WERI-Rb-1 (cell line): ENCODE results near the gene SELENOI.

ENCODE experiments used
- DNase-seq: peaks from one replicate; pipeline ENCODE4 v3.0.0-alpha.2; 2020
- H3K27ac ChIP-seq: fragments of 250-450 bp; sonication (Bioruptor Pico); 2 replicates; pipeline ENCODE4 v1.5.1; 2020; ENCODE audit warnings: mild to moderate bottlenecking, moderate library complexity
- H3K27me3 ChIP-seq: fragments of 250-450 bp; sonication (Bioruptor Pico); 2 replicates; pipeline ENCODE4 v1.5.1; 2021; ENCODE audit warnings: mild to moderate bottlenecking, low read depth, moderate library complexity; ENCODE audit not compliant: insufficient read depth, severe bottlenecking
- H3K36me3 ChIP-seq: fragments of 250-450 bp; sonication (Bioruptor Pico); 2 replicates; pipeline ENCODE4 v1.5.1; 2020; ENCODE audit warnings: mild to moderate bottlenecking, moderate library complexity
- H3K4me3 ChIP-seq: 2 replicates; pipeline ENCODE4 v1.5.1; 2011; ENCODE audit warnings: low read depth, mild to moderate bottlenecking, control low read depth, low read length
- H3K9me3 ChIP-seq: fragments of 250-450 bp; sonication (Bioruptor Pico); 2 replicates; pipeline ENCODE4 v1.5.1; 2021; ENCODE audit warnings: mild to moderate bottlenecking, moderate library complexity; ENCODE audit not compliant: severe bottlenecking
- TF ChIP-seq, protein P1 (sequence below): IDR thresholded peaks from 2 replicates; pipeline ENCODE4 v1.5.1; 2011; ENCODE audit warnings: low read depth, mild to moderate bottlenecking, control low read depth, inconsistent platforms, low read length

The SELENOI gene

DNA sequence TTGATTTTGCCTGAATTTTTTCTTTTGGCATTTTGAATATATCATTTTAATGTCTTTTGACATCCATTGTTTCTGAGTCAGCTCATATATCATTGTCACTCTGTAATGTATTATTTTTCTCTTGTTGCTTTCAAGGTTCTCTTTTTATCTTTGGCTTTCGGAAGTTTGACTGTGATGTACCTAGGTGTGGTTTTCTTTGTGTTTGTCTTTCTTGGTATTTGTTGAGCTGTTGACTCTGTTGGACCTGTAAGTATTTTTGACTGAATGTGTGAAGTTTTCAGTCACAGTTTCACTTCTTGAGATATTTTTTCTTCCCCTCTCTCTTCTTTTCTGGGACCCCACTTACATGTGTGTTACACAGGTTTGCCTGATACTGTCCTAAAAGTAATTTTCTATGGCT is 30.9 kb downstream of the SELENOI start:
- Histone ChIP-seq H3K27me3 (no peaks in the 10 kb centered on the region), H3K9me3 (no peaks in the 10 kb centered on the region), H3K27ac (no peak overlapping the region), H3K36me3 (peaks cover 62% of the 10 kb centered on the region), H3K4me3 (no peak overlapping the region)
- no peak for DNase-seq
- TF ChIP-seq, protein P1, sequence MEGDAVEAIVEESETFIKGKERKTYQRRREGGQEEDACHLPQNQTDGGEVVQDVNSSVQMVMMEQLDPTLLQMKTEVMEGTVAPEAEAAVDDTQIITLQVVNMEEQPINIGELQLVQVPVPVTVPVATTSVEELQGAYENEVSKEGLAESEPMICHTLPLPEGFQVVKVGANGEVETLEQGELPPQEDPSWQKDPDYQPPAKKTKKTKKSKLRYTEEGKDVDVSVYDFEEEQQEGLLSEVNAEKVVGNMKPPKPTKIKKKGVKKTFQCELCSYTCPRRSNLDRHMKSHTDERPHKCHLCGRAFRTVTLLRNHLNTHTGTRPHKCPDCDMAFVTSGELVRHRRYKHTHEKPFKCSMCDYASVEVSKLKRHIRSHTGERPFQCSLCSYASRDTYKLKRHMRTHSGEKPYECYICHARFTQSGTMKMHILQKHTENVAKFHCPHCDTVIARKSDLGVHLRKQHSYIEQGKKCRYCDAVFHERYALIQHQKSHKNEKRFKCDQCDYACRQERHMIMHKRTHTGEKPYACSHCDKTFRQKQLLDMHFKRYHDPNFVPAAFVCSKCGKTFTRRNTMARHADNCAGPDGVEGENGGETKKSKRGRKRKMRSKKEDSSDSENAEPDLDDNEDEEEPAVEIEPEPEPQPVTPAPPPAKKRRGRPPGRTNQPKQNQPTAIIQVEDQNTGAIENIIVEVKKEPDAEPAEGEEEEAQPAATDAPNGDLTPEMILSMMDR, result no peak

DNA sequence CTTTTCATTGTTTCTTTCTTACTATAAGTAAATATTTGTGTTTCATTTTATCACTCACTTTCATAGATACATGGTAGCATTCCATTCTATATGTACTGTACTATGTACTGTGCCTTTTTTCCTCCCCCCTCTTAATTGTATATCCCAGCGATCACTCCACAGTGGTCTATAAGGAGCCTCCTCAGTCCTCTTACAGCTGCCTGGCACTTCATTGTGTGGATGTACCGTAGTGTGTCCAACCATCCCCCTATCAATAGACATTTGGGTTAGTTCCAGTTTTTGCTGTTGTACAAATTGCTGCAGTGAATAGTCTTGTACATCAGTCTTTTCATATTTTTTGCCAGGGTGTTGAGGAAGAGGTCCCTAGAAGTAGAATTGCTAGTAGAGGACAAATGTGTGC is 34.3 kb downstream of the SELENOI start:
- no peak overlapping the region for H3K4me3 ChIP-seq
- no peak for DNase-seq
- no peak overlapping the region for H3K27ac ChIP-seq
- H3K9me3 ChIP-seq, result no peaks in the 10 kb centered on the region
- peaks cover 44% of the 10 kb centered on the region for H3K36me3 ChIP-seq
- no peaks in the 10 kb centered on the region for H3K27me3 ChIP-seq
- TF ChIP-seq, protein P1, result no peak

DNA sequence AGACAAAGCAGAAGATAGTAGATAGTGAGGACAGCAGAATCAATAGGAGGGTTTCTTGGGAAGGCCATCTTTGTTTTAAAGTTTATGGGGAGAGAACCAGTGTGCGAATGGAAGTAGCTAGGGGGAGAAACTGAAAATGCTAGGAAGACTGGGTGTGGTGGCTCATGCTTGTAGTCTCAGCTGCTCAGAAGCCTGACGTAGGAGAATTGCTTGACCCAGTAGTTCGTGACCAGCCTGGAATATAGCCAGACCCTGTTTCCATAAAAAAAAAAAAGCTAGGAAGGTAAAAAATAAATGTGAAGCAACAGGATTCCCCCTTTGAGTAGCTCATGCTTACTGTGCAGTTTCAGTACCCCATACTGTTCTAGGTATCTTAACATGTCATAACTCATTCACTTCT is 36.6 kb downstream of the SELENOI start:
- TF ChIP-seq, protein P1, result no peak
- no peak for DNase-seq
- H3K9me3 ChIP-seq, result no peaks in the 10 kb centered on the region
- H3K27ac ChIP-seq, result no peak overlapping the region
- no peaks in the 10 kb centered on the region for H3K27me3 ChIP-seq
- H3K36me3 ChIP-seq, result peaks cover 41% of the 10 kb centered on the region
- H3K4me3 ChIP-seq, result no peak overlapping the region

GRCh38 chr2:26384183-26384582 is 38.2 kb downstream of the SELENOI start:
- no peak for DNase-seq
- Histone ChIP-seq H3K27ac (no peak overlapping the region), H3K9me3 (no peaks in the 10 kb centered on the region), H3K4me3 (no peak overlapping the region), H3K27me3 (no peaks in the 10 kb centered on the region), H3K36me3 (peaks cover 46% of the 10 kb centered on the region)
- TF ChIP-seq, protein P1, result no peak

DNA sequence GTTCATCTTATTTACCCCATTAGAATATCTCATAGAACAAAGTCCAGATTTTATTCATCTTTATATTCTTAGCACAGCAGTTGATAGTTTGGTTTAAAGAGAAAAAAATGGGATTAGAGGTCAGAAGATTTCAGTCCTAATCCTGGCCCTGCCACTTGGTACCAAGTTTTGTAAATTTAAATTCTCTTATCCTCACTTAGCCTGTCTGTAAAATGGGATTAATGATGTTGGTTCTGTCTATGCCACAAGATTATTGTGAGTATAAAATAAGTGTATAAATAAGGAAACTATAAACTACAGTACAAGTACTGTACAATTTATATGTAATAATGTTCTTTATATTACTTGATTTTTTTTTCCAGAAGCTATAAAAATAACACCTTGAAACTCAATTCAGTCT is 38.7 kb downstream of the SELENOI start:
- Histone ChIP-seq H3K9me3 (no peaks in the 10 kb centered on the region), H3K4me3 (no peak overlapping the region), H3K27me3 (no peaks in the 10 kb centered on the region), H3K27ac (no peak overlapping the region), H3K36me3 (peaks cover 50% of the 10 kb centered on the region)
- DNase-seq, result no peak
- TF ChIP-seq, protein P1, result no peak

- no peak for DNase-seq
- Histone ChIP-seq H3K4me3 (no peak overlapping the region), H3K27ac (no peak overlapping the region), H3K27me3 (no peaks in the 10 kb centered on the region), H3K36me3 (peaks cover 45% of the 10 kb centered on the region), H3K9me3 (no peaks in the 10 kb centered on the region)
- TF ChIP-seq, protein P1, result no peak
These were observed 41.2 kb downstream of the SELENOI start for GRCh38 chr2:26387189-26387588.
